HepG2 (cell line): ENCODE results near the gene ASIC3. TPM values are rescaled to one million over a fixed set of nuclear protein-coding genes. Genes with fewer than 3 reads are reported as not detected.

Source experiments
- ATAC-seq: fragments of 200-7000 bp; cut with Tn5 transposase; 3 replicates; pipeline ENCODE4 v1.9.1; 2020; ENCODE audit warnings: mild to moderate bottlenecking, moderate library complexity
- BruUV-seq: library from RNA; stranded (reverse); fragments of 400-500 nt; replicated peaks from 2 replicates; lab custom pipeline; 2021; lab: Mats Ljungman, UMichigan
- CTCF ChIA-PET: fragments of 300-600 bp; formaldehyde crosslinking; extraction: SDS; loops from one replicate; lab custom pipeline; 2021; ENCODE audit warnings: low total read pairs, inconsistent platforms, low intra/inter-chr PET ratio; lab: Yijun Ruan, JAX
- POLR2A ChIA-PET: fragments of 350-600 bp; sonication (Branson Sonifier 250); formaldehyde crosslinking; loops from one replicate; lab custom pipeline; 2020; ENCODE audit warnings: antibody characterized with exemption, inconsistent platforms; lab: Yijun Ruan, JAX
- DNase-seq: peaks from one replicate; pipeline ENCODE4 v3.0.0-alpha.2; 2015; ENCODE audit warnings: low spot score
- FAIRE-seq: peaks from 3 replicates; lab custom pipeline; 2011; peaks lifted over from hg19 to GRCh38; lab: Jason Lieb, UNC
- H2AFZ ChIP-seq: one replicate; pipeline ENCODE4 v1.6.1; 2011; ENCODE audit warnings: low read length, inconsistent platforms
- H3K27ac ChIP-seq: fragments of 300-600 bp; 3 replicates; pipeline ENCODE4 v1.8.0; 2011; ENCODE audit warnings: mixed run types, mild to moderate bottlenecking, mixed read lengths, low read length, inconsistent platforms; ENCODE audit not compliant: insufficient read depth; ENCODE audit errors: extremely low read length
- H3K27me3 ChIP-seq, 2 experiments: fragments of 200-600 bp in 1 of 2; 2 replicates in 1 of 2; 3 replicates in 1 of 2; pipeline versions ENCODE4 v1.6.0 to v1.8.0; 2011; ENCODE audit warnings: low read length in 2 of 2, mild to moderate bottlenecking in 2 of 2, moderate library complexity in 2 of 2, inconsistent platforms in 1 of 2; ENCODE audit not compliant: insufficient read depth in 2 of 2, control insufficient read depth in 1 of 2
- H3K36me3 ChIP-seq, 2 experiments: fragments of 200-600 bp in 1 of 2; replicated peaks in 1 of 2; 2 replicates in 1 of 2; 3 replicates in 1 of 2; pipeline versions ENCODE4 v1.5.1 to v1.8.0; 2011; ENCODE audit warnings: low read length in 2 of 2, inconsistent platforms in 1 of 2; ENCODE audit not compliant: insufficient read depth in 2 of 2, control insufficient read depth in 1 of 2
- H3K4me1 ChIP-seq: 2 replicates; pipeline ENCODE4 v1.5.1; 2012; ENCODE audit warnings: low read length, inconsistent platforms; ENCODE audit not compliant: insufficient read depth
- H3K4me2 ChIP-seq: 2 replicates; pipeline ENCODE4 v1.6.0; 2011; ENCODE audit warnings: low read depth, low read length, inconsistent platforms
- H3K4me3 ChIP-seq, 3 experiments: fragments of 200-600 bp in 1 of 3; sonication (generic), shearing (Covaris generic) in 1 of 3; replicated peaks in 1 of 3; 2 replicates each; pipeline ENCODE4 v1.5.1; 2011 to 2016; ENCODE audit warnings: low read length in 3 of 3, inconsistent platforms in 2 of 3, low read depth in 2 of 3, mild to moderate bottlenecking in 2 of 3, control low read depth in 1 of 3, mixed read lengths in 1 of 3; ENCODE audit not compliant: insufficient read depth in 1 of 3
- H3K79me2 ChIP-seq: one replicate; pipeline ENCODE4 v1.6.1; 2011; ENCODE audit warnings: low read length, inconsistent platforms; ENCODE audit not compliant: insufficient read depth
- H3K9ac ChIP-seq: 2 replicates; pipeline ENCODE4 v1.6.0; 2011; ENCODE audit warnings: mild to moderate bottlenecking, low read depth, low read length, inconsistent platforms; ENCODE audit not compliant: insufficient read depth
- H3K9me3 ChIP-seq: 2 replicates; pipeline ENCODE4 v1.5.1; 2012; ENCODE audit warnings: mild to moderate bottlenecking, low read length
- H4K20me1 ChIP-seq: 2 replicates; pipeline ENCODE4 v1.6.0; 2011; ENCODE audit warnings: inconsistent platforms, mild to moderate bottlenecking, low read length, moderate library complexity; ENCODE audit not compliant: insufficient read depth
- CCDC6 ChIP-seq: sonication (generic); formaldehyde crosslinking; IDR thresholded peaks from 2 replicates; pipeline ENCODE4 v1.8.1; 2022; ENCODE audit warnings: mild to moderate bottlenecking, missing genetic modification reagents, moderate library complexity
- CREBL2 ChIP-seq: sonication (generic); formaldehyde crosslinking; IDR thresholded peaks from 2 replicates; pipeline ENCODE4 v1.8.1; 2023; ENCODE audit warnings: missing genetic modification reagents, mild to moderate bottlenecking, borderline replicate concordance
- FOXO1 ChIP-seq: sonication (generic); formaldehyde crosslinking; IDR thresholded peaks from 2 replicates; pipeline ENCODE4 v1.4.0; 2020; ENCODE audit warnings: missing genetic modification reagents
- KDM3A ChIP-seq: IDR thresholded peaks from 2 replicates; pipeline ENCODE4 v1.6.1; 2018; ENCODE audit warnings: low read depth, missing compliant biosample characterization
- PHF21A ChIP-seq: sonication (generic); formaldehyde crosslinking; IDR thresholded peaks from 2 replicates; pipeline ENCODE4 v1.5.0; 2020; ENCODE audit warnings: mild to moderate bottlenecking, missing genetic modification reagents
- PHF5A ChIP-seq: IDR thresholded peaks from one replicate; pipeline ENCODE4 v1.6.1; 2018; ENCODE audit warnings: low read depth, missing genetic modification reagents; ENCODE audit not compliant: unreplicated experiment
- REXO4 ChIP-seq: sonication (generic); formaldehyde crosslinking; IDR thresholded peaks from 2 replicates; pipeline ENCODE4 v1.8.0; 2022; ENCODE audit warnings: missing genetic modification reagents, mild to moderate bottlenecking, borderline replicate concordance
- SMARCC2 ChIP-seq: fragments of 450-650 bp; IDR thresholded peaks from 2 replicates; pipeline ENCODE4 v1.6.1; 2017; ENCODE audit warnings: antibody characterized with exemption, mild to moderate bottlenecking
- SPEN ChIP-seq: sonication (generic); formaldehyde crosslinking; IDR thresholded peaks from 2 replicates; pipeline ENCODE4 v1.5.1; 2020; ENCODE audit warnings: low read depth, mild to moderate bottlenecking, missing genetic modification reagents
- TERF1 ChIP-seq: sonication (generic); formaldehyde crosslinking; IDR thresholded peaks from 2 replicates; pipeline ENCODE4 v1.8.0; 2022; ENCODE audit warnings: mild to moderate bottlenecking, missing genetic modification reagents, moderate library complexity
- ZFYVE20 ChIP-seq: sonication (generic); formaldehyde crosslinking; IDR thresholded peaks from 2 replicates; pipeline ENCODE4 v1.8.0; 2023; ENCODE audit warnings: low read depth, mild to moderate bottlenecking, moderate library complexity, missing genetic modification reagents, borderline replicate concordance
- ZKSCAN1 ChIP-seq: fragments of 150-350 bp; IDR thresholded peaks from 2 replicates; pipeline ENCODE4 v1.6.1; 2014; ENCODE audit warnings: low read length
- ZMYM3 ChIP-seq: sonication (generic); formaldehyde crosslinking; IDR thresholded peaks from 2 replicates; pipeline ENCODE4 v1.5.1; 2020; ENCODE audit warnings: mild to moderate bottlenecking, missing genetic modification reagents
- ZNF143 ChIP-seq: sonication (generic); formaldehyde crosslinking; IDR thresholded peaks from 2 replicates; pipeline ENCODE4 v1.4.0; 2020; ENCODE audit warnings: missing genetic modification reagents
- ZNF572 ChIP-seq: sonication (generic); formaldehyde crosslinking; IDR thresholded peaks from 2 replicates; pipeline ENCODE4 v1.5.1; 2020; ENCODE audit warnings: mild to moderate bottlenecking, missing genetic modification reagents
- WGBS: methylation state at CpG from one replicate; pipeline ENCODE4 v1.1.6; 2017; ENCODE audit warnings: low lambda C conversion rate; 5-methylcytosine and 5-hydroxymethylcytosine counted together
- in situ Hi-C: cut with HindIII; loops from 2 replicates; pipeline ENCODE4 v1.10.0; 2017; ENCODE audit warnings: low pct_unique_long_range_greater_than_20kb; ENCODE audit not compliant: extremely low pct_ligation_motif_present
- intact Hi-C: fragments of 100-400 bp; cut with micrococcal nuclease; formaldehyde crosslinking; loops from one replicate; pipeline ENCODE4 v1.10.0; 2022; ENCODE audit not compliant: unreplicated experiment
- polyA plus RNA-seq, 8 experiments: library from polyadenylated mRNA; depleted of rRNA in 3 of 8; stranded (reverse) in 7 of 8; unstranded in 1 of 8; fragments of >200 nt; fragmentation: Illumina TruSeq in 4 of 8; extraction: Trizol in 4 of 8; gene quantifications; 2 replicates each; pipeline versions ENCODE4 v1.2.1 to v1.2.3, GENCODE V29; 2011 to 2016; ENCODE audit warnings: low read depth in 4 of 8, missing spikeins in 1 of 8, mixed read lengths in 1 of 8; ENCODE audit not compliant: insufficient read depth in 1 of 8
- total RNA-seq, 5 experiments: library from RNA; depleted of rRNA; stranded (reverse); fragments of >200 nt; fragmentation: Illumina TruSeq; extraction: Trizol; gene quantifications; 2 replicates each; pipeline ENCODE4 v1.2.3, GENCODE V29; 2016; ENCODE audit warnings: low read depth in 1 of 5
- TF ChIP-seq, protein P1 (sequence below): sonication (generic); formaldehyde crosslinking; IDR thresholded peaks from 2 replicates; pipeline ENCODE4 v1.8.1; 2022; ENCODE audit warnings: mild to moderate bottlenecking, missing genetic modification reagents

Gene ASIC3
- total and polyA plus RNA-seq, 2 of the 13 experiments (the other 11 are each of a cell fraction or from before 2014, with no cell fraction given), result 0.51 TPM; not detected in 1

DNA sequence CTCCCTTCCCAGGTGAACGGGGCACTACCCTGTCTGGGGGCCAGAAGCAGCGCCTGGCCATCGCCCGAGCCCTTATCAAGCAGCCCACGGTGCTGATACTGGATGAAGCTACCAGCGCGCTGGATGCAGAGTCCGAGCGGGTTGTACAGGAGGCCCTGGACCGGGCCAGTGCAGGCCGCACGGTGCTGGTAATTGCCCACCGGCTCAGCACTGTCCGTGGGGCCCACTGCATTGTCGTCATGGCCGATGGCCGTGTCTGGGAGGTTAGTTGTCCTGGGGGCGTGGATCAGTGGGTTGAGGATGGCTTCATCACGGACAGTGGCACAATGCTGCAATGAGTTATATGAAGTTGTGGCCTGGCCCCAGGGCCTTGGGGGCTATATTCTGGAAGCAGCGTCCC lies 4.4 kb upstream of the ASIC3 start:
- Histone ChIP-seq H3K4me3 (no peak overlapping the region), H3K4me2 (no peak overlapping the region), H3K4me1 (peaks cover 10% of the 10 kb centered on the region), H3K79me2 (no peaks in the 10 kb centered on the region), H3K27me3 (no peaks in the 10 kb centered on the region; a peak in 1 of 5 replicates), H3K9me3 (no peaks in the 10 kb centered on the region), H3K36me3 (no peaks in the 10 kb centered on the region), H4K20me1 (no peaks in the 10 kb centered on the region), H2AFZ (no peak overlapping the region), H3K27ac (no peak overlapping the region), H3K9ac (no peak overlapping the region)
- POLR2A ChIA-PET, result no interaction called here
- FAIRE-seq (no peak), DNase-seq (no peak), ATAC-seq (no peak)
- BruUV-seq, result no TSS peak
- in situ Hi-C loops, result no loop called here
- TF ChIP-seq, protein P1, sequence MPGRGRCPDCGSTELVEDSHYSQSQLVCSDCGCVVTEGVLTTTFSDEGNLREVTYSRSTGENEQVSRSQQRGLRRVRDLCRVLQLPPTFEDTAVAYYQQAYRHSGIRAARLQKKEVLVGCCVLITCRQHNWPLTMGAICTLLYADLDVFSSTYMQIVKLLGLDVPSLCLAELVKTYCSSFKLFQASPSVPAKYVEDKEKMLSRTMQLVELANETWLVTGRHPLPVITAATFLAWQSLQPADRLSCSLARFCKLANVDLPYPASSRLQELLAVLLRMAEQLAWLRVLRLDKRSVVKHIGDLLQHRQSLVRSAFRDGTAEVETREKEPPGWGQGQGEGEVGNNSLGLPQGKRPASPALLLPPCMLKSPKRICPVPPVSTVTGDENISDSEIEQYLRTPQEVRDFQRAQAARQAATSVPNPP, result no peak
- TF ChIP-seq ZNF143, result no peak
- TF ChIP-seq TERF1 (CRISPR knock-in tag), result no peak
- TF ChIP-seq SPEN (CRISPR knock-in tag), result no peak
- TF ChIP-seq ZMYM3 (CRISPR knock-in tag), result no peak
- no peak for TF ChIP-seq SMARCC2
- CTCF ChIA-PET, result no interaction called here
- intact Hi-C loops, result no loop called here
- 100% methylated on average over 3 of the region's 20 CpGs for WGBS

GRCh38 chr7:151045262-151045661 lies 3.1 kb upstream of the ASIC3 start:
- no peak for DNase-seq
- CTCF ChIA-PET, result no interaction called here
- peaks cover 1 to 8% of the 10 kb centered on the region in 2 experiments; a peak in 3 of 5 replicates for H3K27me3 ChIP-seq
- TF ChIP-seq ZFYVE20 (CRISPR knock-in tag) (no peak), ZNF572 (no peak), REXO4 (no peak), KDM3A (CRISPR knock-in tag) (no peak), ZNF143 (no peak), CREBL2 (CRISPR knock-in tag) (no peak), ZKSCAN1 (no peak), FOXO1 (CRISPR knock-in tag) (no peak), PHF21A (no peak), CCDC6 (CRISPR knock-in tag) (no peak), PHF5A (CRISPR knock-in tag) (no peak)
- TF ChIP-seq, all 625 proteins: peak for 0
- H3K9ac ChIP-seq, result no peak overlapping the region
- ATAC-seq (no peak), FAIRE-seq (no peak)
- no peaks in the 10 kb centered on the region for H3K36me3 ChIP-seq
- no peak overlapping the region for H2AFZ ChIP-seq
- H3K4me3 ChIP-seq, result no peak overlapping the region
- in situ Hi-C loops, result no loop called here
- POLR2A ChIA-PET, result no interaction called here
- BruUV-seq, result no TSS peak
- no peak overlapping the region for H3K27ac ChIP-seq
- no peaks in the 10 kb centered on the region for H3K9me3 ChIP-seq
- H3K4me2 ChIP-seq, result no peak overlapping the region
- intact Hi-C loops, result no loop called here
- no peaks in the 10 kb centered on the region for H3K79me2 ChIP-seq
- WGBS, result 100% methylated on average over 1 of the region's 11 CpGs
- H3K4me1 ChIP-seq, result no peaks in the 10 kb centered on the region
- no peaks in the 10 kb centered on the region for H4K20me1 ChIP-seq
